ENCODE measurements around the gene TMEM179. TPM values are rescaled to one million over a fixed set of nuclear protein-coding genes. Genes with fewer than 3 reads are reported as not detected.

The TMEM179 gene
- total RNA-seq, 4 donors from 2014 or later, result not detected

GRCh38 chr14:104576232-104576969 lies 28.2 kb downstream of the TMEM179 start:
- no peak for TF ChIP-seq CTCF (IDR thresholded peaks at IDR 0.05)
- DNase-seq (ENCODE audit: low spot score) (no peak), ATAC-seq (ENCODE audit: low FRiP score) (no peak)

GRCh38 chr14:104574978-104575583 lies 29.5 kb downstream of the TMEM179 start:
- ATAC-seq (ENCODE audit: low FRiP score) (no peak), DNase-seq (ENCODE audit: low spot score) (no peak)
- TF ChIP-seq CTCF (IDR thresholded peaks at IDR 0.05), result no peak

- TF ChIP-seq CTCF (IDR thresholded peaks at IDR 0.05), result no peak
- no peak for DNase-seq (ENCODE audit: low spot score)
- no peak for ATAC-seq (ENCODE audit: low FRiP score)
Observed at GRCh38 chr14:104574536-104574935, 30.0 kb downstream of the TMEM179 start.

- DNase-seq (ENCODE audit: low spot score) (no peak), ATAC-seq (ENCODE audit: low FRiP score) (no peak)
- TF ChIP-seq CTCF (IDR thresholded peaks at IDR 0.05), result no peak
Observed at GRCh38 chr14:104573930-104574329, 30.6 kb downstream of the TMEM179 start.

- no peak for ATAC-seq (ENCODE audit: low FRiP score)
- no peak for TF ChIP-seq CTCF (IDR thresholded peaks at IDR 0.05)
- no peak for DNase-seq (ENCODE audit: low spot score)
Observed at GRCh38 chr14:104572668-104573067, 31.9 kb downstream of the TMEM179 start.

- ATAC-seq (ENCODE audit: low FRiP score) (no peak), DNase-seq (ENCODE audit: low spot score) (no peak)
- TF ChIP-seq CTCF (IDR thresholded peaks at IDR 0.05), result no peak
Observed at GRCh38 chr14:104572024-104572626, 32.4 kb downstream of the TMEM179 start.
